Measurements from ENCODE around the gene NFIA. TPM values are rescaled to one million over a fixed set of nuclear protein-coding genes. Genes with fewer than 3 reads are reported as not detected.

Gene NFIA
- total RNA-seq, 3 donors from 2014 or later = 2.7 to 6.9 (median 5.8) TPM

- ATAC-seq (no peak), DNase-seq (no peak)
- H3K9me3 Mint-ChIP-seq = no peaks in the 10 kb centered on the region
- H3K36me3 Mint-ChIP-seq (ENCODE audit: insufficient read depth) = no peaks in the 10 kb centered on the region
- no peaks in the 10 kb centered on the region for H3K27me3 Mint-ChIP-seq (ENCODE audit: low read depth)
- no peak overlapping the region for H3K4me3 Mint-ChIP-seq
- peaks cover 5% of the 10 kb centered on the region for H3K4me1 Mint-ChIP-seq (ENCODE audit: low read depth)
Measured at GRCh38 chr1:61131716-61132115, 49.4 kb downstream of the NFIA start.

- no peak overlapping the region for H3K4me3 Mint-ChIP-seq
Measured at GRCh38 chr1:61132176-61132638, 49.8 kb downstream of the NFIA start.

GRCh38 chr1:61132645-61133334, 50.4 kb downstream of the NFIA start:
- Mint-ChIP-seq H3K4me3 (no peak overlapping the region), H3K36me3 (ENCODE audit: insufficient read depth) (no peaks in the 10 kb centered on the region), H3K4me1 (ENCODE audit: low read depth) (peaks cover 5% of the 10 kb centered on the region), H3K9me3 (no peaks in the 10 kb centered on the region), H3K27me3 (ENCODE audit: low read depth) (no peaks in the 10 kb centered on the region)
- no peak for DNase-seq
- ATAC-seq = no peak

More at GRCh38 chr1:61132176-61132638, 49.8 kb downstream of the NFIA start:
- DNase-seq = no peak
- Mint-ChIP-seq H3K9me3 (no peaks in the 10 kb centered on the region), H3K27me3 (ENCODE audit: low read depth) (no peaks in the 10 kb centered on the region), H3K4me1 (ENCODE audit: low read depth) (peaks cover 5% of the 10 kb centered on the region), H3K36me3 (ENCODE audit: insufficient read depth) (no peaks in the 10 kb centered on the region)
- ATAC-seq = no peak

DNA sequence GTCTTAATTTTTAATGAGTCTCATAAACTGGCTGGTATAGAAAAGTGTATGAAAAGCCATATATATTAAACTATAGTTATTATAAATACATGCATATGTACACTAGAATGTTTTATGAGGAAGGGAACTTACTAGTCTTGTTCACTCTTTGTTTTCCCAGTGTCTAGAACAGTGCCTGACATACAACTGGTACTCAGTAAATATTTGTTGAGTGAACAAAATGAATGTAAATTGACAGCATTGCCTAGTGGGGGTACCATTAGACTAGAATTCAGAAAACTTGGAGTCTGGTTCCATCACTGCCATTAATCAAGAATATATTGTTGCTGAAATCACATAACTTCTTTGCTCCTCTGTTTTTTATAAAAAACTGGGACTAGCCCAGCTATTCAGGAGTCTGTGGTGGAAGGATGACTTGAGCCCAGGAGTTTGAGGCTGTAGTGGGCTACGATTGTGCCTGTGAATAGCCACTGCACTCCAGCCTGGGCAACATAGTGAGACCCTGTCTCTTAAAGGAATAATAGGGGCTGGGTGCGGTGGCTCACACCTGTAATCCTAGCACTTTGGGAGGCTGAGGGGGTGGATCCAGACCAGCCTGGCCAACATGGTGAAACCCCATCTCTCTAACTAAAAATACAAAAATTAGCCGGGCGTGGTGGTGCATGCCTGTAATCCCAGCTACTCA, 51.1 kb downstream of the NFIA start:
- H3K36me3 Mint-ChIP-seq (ENCODE audit: insufficient read depth) = no peaks in the 10 kb centered on the region
- H3K4me1 Mint-ChIP-seq (ENCODE audit: low read depth) = peaks cover 5% of the 10 kb centered on the region
- no peak overlapping the region for H3K4me3 Mint-ChIP-seq

DNA sequence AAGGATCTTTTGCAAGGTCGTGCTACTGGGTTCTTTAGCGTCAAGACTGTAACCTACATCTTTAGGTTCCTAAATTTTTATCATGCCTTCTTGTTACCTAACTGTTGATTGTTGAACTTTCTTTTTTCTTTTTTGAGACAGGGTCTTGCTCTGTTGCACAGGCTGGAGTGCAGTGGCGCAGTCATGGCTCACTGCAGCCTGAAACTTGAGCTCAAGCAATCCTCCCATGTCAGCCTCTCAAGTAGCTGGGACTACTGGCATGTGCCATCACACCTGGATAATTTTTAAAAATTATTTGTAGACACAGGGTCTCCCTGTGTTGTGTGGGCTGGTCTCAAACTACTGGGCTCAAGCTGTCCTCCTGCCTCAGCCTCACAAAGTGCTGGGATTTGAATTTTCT, 52.9 kb downstream of the NFIA start:
- Mint-ChIP-seq H3K27me3 (ENCODE audit: low read depth) (no peaks in the 10 kb centered on the region), H3K4me1 (ENCODE audit: low read depth) (peaks cover 5% of the 10 kb centered on the region), H3K9me3 (no peaks in the 10 kb centered on the region), H3K36me3 (ENCODE audit: insufficient read depth) (no peaks in the 10 kb centered on the region), H3K4me3 (no peak overlapping the region)
- ATAC-seq = no peak
- DNase-seq = no peak

More for the DNA sequence above, 51.1 kb downstream of the NFIA start:
- DNase-seq (no peak), ATAC-seq (no peak)
- H3K9me3 Mint-ChIP-seq = no peaks in the 10 kb centered on the region
- H3K27me3 Mint-ChIP-seq (ENCODE audit: low read depth) = no peaks in the 10 kb centered on the region

- no peaks in the 10 kb centered on the region for H3K36me3 Mint-ChIP-seq (ENCODE audit: insufficient read depth)
- DNase-seq (no peak), ATAC-seq (no peak)
- H3K9me3 Mint-ChIP-seq = no peaks in the 10 kb centered on the region
- H3K4me1 Mint-ChIP-seq (ENCODE audit: low read depth) = no peaks in the 10 kb centered on the region
- no peaks in the 10 kb centered on the region for H3K27me3 Mint-ChIP-seq (ENCODE audit: low read depth)
- no peak overlapping the region for H3K4me3 Mint-ChIP-seq
Measured at GRCh38 chr1:61138305-61138704, 55.9 kb downstream of the NFIA start.

DNA sequence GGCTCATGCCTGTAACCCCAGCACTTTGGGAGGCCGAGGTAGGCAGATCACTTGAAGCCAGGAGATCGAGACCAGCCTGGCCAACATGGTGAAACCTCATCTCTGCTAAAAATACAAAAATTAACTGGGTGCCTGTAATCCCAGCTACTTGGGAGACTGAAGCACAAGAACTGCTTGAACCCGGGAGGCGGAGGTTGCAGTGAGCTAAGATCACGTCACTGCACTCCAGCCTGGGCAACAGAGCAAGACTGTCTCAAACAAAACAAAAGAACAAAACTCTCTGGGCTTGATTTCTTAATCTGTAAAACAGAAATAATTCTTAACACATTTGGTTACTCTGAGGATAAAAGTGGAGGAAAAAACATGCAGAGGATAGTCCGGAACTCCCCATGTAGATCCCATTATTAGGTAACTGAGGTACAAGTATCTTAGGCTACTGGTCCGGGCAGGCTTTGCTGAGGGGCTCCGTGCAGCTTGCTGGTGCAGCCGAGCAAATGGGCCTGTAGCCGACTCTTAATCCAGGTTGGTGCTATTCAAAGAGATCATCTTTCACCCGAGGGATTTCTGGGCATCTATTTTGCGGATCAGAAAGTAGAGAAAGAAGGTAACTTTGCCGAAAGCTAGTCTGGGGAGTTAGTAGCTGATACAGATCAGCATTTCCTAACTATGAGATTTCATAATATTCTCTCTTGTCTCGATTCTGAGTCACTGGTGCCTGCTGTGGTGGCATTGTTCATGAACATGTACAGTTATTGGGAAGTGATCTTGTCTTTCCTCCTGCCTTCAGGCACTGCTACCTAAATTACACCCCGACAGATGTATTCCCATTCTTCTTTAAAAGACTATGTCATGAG, 56.8 kb downstream of the NFIA start:
- DNase-seq (no peak), ATAC-seq (no peak)
- Mint-ChIP-seq H3K9me3 (no peaks in the 10 kb centered on the region), H3K36me3 (ENCODE audit: insufficient read depth) (no peaks in the 10 kb centered on the region), H3K27me3 (ENCODE audit: low read depth) (no peaks in the 10 kb centered on the region), H3K4me3 (no peak overlapping the region), H3K4me1 (ENCODE audit: low read depth) (no peaks in the 10 kb centered on the region)

DNA sequence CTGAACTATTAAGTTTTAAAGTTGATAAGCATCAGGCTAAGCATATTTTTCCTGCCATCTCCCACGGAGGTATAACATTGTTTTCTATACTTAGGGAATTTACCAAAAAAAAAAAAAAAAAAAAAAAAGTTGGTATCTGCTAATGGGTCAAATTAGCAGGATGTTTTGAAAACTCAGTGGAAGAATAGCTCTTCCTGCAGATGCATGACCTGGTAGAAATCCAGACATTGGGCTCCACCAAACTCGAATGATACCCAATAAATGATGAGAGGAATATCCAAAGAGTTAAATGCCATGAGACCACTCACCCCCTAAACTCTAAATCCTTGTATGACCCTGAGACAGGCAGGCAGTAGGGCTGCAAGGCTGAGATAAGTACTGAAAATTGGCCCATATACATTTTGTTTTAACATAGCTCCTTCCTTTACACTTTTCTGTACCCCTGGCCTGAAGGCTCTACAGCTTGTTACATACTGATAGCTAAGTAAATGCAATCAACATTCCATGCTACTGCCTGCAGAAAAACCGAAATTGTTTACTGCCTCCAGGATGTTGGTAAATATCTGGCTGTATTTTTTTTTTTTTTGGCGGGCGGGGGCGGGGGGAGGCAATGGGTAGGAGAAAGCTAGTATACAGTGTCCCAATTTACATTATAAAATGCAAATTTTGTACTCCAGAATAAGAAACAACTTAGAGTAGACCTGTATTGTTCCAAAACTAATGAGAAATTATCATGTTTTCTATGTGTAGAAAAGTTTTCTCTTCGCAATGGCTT, 57.6 kb downstream of the NFIA start:
- DNase-seq (no peak), ATAC-seq (no peak)
- H3K9me3 Mint-ChIP-seq = no peaks in the 10 kb centered on the region
- H3K27me3 Mint-ChIP-seq (ENCODE audit: low read depth) = no peaks in the 10 kb centered on the region
- no peaks in the 10 kb centered on the region for H3K4me1 Mint-ChIP-seq (ENCODE audit: low read depth)
- no peak overlapping the region for H3K4me3 Mint-ChIP-seq
- H3K36me3 Mint-ChIP-seq (ENCODE audit: insufficient read depth) = no peaks in the 10 kb centered on the region

DNA sequence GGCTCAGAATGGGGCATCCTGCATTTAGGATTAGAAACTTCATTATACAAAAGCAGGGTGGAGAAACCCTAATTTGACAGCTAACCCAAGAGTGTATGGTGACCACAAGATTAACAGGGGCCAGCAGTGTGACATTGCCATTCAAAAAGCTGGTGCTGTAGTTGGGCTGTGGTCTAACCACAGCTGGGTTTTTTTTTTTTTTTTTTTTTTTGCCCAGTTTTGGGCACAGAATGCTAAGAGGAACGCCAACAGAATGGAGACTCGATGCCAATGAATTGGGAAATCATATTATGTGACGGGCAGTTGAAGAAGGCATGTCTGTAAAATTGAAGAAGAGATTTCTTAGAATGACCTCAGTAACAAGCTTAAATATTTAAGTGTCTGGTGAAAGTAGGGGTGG, 58.4 kb downstream of the NFIA start:
- ATAC-seq (no peak), DNase-seq (no peak)
- H3K36me3 Mint-ChIP-seq (ENCODE audit: insufficient read depth) = no peaks in the 10 kb centered on the region
- no peaks in the 10 kb centered on the region for H3K27me3 Mint-ChIP-seq (ENCODE audit: low read depth)
- H3K4me3 Mint-ChIP-seq = no peak overlapping the region
- no peaks in the 10 kb centered on the region for H3K9me3 Mint-ChIP-seq
- H3K4me1 Mint-ChIP-seq (ENCODE audit: low read depth) = no peaks in the 10 kb centered on the region

- H3K9me3 Mint-ChIP-seq = no peaks in the 10 kb centered on the region
- no peaks in the 10 kb centered on the region for H3K36me3 Mint-ChIP-seq (ENCODE audit: insufficient read depth)
- no peaks in the 10 kb centered on the region for H3K27me3 Mint-ChIP-seq (ENCODE audit: low read depth)
- ATAC-seq (no peak), DNase-seq (no peak)
- no peaks in the 10 kb centered on the region for H3K4me1 Mint-ChIP-seq (ENCODE audit: low read depth)
- H3K4me3 Mint-ChIP-seq = no peak overlapping the region
Measured at GRCh38 chr1:61141288-61142042, 59.1 kb downstream of the NFIA start.

- DNase-seq = no peak
- ATAC-seq = no peak
- no peaks in the 10 kb centered on the region for H3K27me3 Mint-ChIP-seq (ENCODE audit: low read depth)
- H3K4me3 Mint-ChIP-seq = no peak overlapping the region
- H3K9me3 Mint-ChIP-seq = no peaks in the 10 kb centered on the region
- no peaks in the 10 kb centered on the region for H3K4me1 Mint-ChIP-seq (ENCODE audit: low read depth)
- no peaks in the 10 kb centered on the region for H3K36me3 Mint-ChIP-seq (ENCODE audit: insufficient read depth)
Measured at GRCh38 chr1:61142043-61142440, 59.7 kb downstream of the NFIA start.

- Mint-ChIP-seq H3K27me3 (ENCODE audit: low read depth) (no peaks in the 10 kb centered on the region), H3K36me3 (ENCODE audit: insufficient read depth) (no peaks in the 10 kb centered on the region), H3K4me1 (ENCODE audit: low read depth) (no peaks in the 10 kb centered on the region), H3K9me3 (no peaks in the 10 kb centered on the region), H3K4me3 (no peak overlapping the region)
- ATAC-seq = no peak
- DNase-seq = no peak
Measured at GRCh38 chr1:61142726-61143500, 60.6 kb downstream of the NFIA start.

All from activated T-cell treated with anti-CD3 and anti-CD28 coated beads, Interleukin-2, amount 50 U/mL, for 4 hours (primary cell).